Measurements from ENCODE around the gene SLC46A2.

The SLC46A2 gene

DNA sequence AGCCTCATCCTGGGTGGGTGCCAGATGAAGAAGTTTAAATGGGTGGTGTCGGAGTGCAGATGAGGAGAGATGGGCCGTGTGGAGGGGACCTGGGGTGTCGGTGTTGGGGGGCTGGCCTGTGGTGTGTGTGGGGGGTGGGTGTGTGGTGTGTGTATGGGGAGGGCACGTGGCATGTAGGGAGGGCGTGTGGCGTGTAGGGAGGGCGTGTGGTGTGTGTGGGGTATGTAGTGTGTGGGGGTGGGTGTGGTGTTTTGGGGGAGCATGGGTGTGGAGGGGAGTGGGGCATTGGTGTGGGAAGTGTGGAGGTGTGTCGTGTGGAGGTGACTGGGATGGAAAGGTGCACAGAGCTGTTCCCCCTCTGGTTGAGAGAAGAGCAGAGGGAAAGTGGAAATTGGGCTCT, 34.5 kb downstream of the SLC46A2 start:
- DNase-seq: no peak

DNA sequence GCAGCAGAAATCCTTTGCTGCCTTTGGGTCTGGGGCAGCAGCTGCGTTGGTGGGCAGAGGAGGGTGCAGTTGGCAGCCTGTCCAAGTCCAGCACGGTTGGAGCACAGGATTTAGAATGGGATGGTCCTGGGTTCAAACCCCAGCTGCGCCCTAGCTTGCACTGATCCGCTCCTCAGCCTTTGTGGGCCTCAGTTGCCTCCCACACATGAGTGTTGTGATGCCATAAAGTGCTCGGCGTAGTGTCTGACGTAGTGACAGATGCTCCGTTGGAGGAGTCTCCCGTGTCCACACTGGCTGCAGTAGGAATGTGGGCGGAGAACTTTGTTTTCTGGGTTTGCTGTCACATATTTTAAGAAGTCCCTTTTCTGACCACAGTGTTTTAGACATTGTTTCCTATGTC, 36.0 kb downstream of the SLC46A2 start:
- no peak for DNase-seq

DNA sequence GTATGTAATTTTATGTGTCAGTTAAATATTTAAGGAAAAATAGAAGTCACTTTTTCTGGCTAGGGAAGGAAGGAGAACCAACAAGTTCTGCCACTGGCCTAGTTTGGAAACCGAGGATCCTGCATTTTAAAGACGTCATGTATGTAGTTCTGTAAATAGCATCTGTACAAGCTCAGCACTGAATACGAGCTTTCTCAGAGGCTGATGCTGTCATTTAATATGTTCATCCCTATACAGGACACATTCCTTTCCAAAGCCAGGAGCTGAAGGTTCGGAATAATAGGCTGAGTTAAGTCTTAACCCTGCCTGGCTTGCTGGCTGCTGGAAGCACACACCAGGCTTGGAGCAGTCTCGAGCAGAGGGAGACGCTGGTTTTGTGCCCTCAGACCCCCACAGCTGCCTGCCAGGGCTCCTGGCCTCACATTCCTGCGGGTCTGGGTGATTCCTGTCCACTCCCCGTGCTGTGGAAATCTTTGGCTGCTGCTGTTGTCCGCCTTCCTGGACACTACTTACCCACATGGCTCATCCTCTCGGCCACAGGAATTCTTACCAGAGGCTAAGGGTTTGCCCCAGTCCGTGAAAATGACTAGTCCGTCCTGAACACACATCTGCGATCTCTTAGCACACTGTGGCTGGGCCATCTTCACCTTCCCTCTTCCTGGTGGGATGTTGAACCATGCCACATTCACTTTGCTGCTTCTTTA, 36.6 kb downstream of the SLC46A2 start:
- DNase-seq: no peak

DNA sequence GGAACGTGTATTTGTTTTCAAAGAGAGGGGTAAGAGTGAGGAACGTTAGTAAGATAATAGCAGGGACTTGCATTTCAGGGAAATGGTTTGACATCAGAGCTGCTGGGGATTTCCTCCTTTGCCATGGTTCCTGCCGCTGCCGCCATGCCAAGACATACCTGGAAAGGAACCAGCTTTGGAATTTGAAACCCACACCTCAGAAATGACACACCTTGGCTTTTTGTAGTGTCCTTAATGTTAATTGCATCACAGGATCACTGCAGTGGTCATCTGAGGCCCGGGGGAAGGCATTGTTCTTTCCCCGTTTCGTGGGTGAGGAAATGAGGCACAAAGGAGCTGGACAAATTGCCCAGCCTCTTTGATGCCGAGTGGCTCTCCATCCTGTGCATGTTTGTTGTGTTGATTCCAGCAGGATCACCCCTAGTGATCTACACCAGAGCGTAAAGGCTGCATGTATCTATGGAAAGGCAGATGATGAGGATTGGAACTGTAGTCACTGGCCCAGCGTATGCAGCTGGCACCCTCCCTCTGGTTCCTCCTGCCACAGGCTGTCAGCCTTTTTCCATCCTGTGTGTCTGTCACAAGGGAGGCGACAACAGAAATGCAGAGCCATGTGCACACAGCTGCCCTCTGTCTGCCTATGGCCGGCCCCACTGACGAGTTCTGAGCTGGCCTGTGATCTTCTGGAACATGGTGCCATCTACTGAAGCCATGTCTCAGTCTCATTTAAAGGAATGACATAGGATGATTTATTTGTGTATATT, 37.8 kb downstream of the SLC46A2 start:
- DNase-seq: no peak

DNA sequence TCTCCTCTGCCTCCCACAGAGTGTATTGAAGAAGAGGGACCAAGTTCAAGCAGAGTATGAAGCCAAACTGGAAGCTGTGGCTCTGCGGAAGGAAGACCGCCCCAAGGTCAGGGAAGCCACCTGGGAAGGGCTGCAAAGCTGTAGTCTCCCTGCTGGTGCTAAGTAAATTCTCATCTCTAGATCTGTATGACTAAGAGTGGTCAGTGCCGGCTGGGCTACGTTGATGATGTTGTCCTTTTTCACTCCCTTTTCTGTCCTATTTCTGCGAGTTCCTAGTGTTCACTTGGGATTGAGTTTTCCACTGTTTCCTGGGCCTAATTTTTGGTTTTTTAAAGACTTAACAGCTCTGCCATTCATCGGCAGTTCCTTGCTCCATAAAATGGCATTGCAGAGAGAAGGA, 39.8 kb downstream of the SLC46A2 start:
- DNase-seq: no peak

DNA sequence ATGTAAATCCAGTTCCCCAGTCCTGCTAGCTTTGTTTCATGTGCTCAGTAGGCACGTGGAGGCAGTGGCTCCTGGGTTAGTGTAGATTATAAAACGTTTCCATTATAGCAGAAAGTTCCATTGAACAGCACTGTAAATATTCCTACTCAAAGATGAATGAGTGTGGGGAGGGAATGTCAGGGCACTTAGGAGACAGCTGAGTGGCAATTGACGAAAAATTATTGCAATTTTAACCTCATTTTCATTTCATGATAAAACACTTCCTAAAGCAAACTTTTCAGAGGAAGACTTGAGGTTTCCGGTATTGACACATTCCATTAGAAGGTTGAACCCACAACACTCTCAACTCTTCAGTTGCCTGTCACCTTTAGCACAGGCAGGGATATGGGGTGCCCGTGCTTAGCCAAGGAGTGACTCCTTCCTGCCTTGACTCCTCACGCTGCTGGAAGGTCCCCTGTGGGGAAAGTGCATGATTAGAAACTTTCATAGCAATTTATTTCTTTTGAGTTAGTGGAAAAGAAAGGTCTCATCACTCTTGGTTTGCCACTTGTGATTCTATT, 41.2 kb downstream of the SLC46A2 start:
- DNase-seq: no peak

DNA sequence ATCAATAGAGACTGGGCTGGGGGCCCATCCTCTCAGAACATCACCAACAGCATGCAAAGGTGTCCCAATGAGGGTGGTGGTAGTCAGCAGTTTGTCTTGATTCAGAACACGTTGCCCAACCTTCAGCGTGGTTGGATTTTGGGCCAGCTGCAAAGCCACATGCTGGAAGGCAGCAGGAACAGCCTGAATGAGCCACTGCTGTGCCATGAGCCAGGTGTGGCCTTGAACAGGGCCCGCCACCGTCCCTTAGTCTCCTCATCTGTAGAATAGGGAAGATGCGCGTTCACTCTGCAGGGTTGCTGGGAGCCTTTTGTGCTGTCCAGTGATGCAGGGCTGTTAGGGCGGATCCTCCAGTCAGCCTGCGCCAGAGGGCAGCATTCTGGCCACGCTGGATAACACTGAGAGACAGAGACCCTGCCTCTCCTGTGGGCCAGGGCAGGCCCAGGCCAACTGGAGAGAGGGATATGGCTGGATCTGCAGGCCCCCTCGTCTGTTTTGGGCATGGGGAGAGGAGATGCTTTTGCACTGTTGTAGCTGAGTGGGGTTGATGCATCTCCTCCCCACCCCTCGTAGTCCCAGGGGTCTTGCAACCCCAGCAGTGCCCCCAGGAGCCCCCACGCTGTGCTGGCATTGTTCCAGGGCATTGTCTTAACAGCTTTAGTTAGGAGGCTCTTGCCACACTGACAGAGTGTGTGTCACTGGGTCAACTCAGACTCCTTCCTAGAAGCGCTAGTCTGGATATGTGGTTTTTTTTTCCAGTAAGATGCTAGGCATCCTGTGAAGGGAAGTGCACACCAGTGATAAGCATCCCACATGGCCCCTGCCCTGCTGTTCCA, 42.1 kb downstream of the SLC46A2 start:
- no peak for DNase-seq

DNA sequence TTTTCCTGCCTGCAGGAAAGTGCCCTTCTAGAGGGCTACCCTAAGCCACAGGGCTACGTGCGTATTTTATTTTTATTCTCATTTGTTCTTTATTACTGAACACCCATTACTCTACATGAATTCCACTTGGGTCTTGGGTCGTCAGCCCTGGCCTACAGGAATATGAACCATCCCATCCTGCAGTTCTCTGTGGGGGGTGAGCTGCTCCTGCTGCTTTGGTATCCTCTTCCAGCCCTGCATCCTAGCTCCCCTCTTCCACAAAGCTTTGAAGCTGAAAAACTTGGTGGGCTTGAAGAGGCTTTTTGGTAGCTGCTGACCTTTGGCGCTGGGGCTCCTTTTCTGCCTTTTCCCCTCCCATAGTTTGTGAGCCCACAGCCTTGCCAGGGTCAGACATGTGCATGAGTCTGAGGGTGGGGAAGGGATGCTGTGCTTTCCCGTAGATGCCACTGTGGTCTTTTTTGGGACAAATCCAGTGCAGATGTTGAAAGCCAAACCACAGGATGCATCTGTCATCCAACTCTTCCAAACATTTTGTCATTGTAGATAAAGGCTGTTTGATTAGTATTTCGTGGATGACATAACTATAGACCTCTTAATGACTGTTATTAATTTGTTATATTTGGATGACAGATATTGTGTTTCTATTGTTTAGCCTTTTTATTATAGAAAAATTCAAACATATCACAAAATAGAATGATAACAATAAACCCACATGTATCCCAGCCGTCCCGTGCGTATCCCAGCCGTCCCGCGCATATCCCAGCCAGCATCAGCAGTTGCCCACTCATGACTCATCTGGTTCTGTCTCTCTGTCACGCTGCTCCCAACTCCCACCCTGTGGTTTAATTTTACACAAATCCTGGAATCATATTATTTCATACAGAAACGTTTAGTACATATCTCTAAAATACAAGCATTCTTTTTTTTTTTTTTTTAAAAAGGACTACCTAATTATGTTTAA, 43.9 kb downstream of the SLC46A2 start:
- no peak for DNase-seq

DNA sequence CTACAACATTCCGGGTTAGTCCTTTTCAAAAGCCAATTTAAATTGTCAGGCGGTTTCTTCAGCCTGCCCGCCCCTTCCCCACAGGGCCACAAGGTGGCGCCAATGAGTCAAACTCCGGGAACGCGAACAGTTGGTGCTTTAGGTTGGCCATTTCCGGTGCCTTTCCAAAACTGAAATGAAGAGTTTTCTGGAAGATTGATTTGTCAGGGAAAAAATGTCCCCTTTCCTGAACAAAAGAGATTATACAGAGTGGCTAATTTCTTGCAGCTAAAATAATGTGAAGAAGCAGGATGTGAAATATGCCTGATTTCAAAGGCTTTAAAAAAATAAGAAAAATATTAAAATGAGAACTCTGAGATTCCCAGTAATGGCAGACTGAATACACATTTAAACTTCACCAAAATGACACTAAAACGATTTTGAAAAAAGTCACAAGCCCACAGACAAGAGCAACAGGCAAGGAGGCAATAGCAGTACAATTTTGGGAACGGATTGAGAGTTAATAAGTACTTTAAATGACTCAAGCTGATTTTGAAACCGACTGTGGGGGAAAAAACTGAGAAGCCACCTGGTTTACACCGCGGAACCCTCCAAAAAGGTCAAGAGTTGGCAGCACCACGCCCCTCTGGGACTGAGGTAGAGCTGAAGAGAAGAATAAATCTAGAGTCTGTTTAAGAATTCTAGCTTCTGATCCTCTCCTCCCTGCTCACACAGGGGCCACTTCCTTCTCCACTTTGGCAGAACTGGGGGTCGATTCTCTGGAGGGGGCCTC, 45.7 kb downstream of the SLC46A2 start:
- DNase-seq: no peak

DNA sequence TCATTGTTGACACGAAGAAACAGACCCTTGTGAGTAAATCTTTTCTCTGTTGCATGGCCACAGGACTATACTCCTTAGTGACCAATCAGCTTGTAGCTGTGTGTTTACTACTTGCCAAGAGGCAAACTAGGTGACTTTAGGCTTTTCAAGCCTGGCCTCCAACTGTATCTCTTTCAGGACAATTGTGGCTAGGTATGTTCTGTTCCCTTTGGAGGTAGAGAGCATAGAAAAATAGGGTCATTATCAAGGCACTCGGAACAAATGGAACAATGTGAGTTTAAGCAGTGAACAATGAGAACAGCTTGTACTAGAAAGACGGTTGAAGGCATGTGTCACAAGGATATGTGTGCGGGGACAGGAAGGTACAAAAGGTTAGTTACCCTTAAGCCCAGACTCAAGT, 48.1 kb downstream of the SLC46A2 start:
- no peak for DNase-seq

DNA sequence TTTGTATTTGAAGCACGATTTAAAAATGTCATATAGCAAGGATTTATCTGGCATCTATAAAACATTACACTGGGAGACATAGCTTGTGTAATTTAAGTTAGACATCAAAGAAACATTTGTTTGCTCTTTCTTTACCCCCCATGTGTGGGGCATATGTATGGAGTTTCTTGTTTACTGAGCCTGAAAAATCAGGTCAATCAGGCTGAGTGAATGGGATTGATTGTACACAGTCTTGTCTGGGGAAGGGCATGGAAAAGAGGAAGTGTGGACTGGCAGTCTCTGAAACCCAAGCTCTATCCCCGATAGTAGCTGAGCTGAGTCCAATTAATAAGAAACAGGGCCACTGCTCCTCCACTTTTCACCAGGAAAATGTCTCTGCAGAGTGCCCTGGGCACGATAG, 49.4 kb downstream of the SLC46A2 start:
- DNase-seq: no peak

DNA sequence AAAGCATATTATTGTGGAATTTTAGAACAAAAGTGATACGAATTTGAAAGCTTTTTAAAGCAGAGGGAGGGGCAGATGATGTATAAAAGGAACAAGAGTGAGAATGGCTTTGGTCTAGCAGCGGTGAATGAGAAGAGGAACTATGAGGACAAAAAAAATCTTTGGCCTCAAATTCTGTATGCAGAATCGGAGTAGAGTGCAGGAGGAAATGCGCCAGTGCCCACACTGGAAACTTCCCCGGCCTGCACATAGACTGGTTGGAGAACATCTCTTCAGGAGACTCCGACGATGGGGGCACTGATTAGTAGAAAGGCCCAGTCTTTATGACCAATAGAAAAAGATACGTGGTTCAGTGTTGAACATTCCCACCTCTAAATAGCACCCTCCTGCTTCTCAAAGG, 51.3 kb downstream of the SLC46A2 start:
- DNase-seq: no peak

DNA sequence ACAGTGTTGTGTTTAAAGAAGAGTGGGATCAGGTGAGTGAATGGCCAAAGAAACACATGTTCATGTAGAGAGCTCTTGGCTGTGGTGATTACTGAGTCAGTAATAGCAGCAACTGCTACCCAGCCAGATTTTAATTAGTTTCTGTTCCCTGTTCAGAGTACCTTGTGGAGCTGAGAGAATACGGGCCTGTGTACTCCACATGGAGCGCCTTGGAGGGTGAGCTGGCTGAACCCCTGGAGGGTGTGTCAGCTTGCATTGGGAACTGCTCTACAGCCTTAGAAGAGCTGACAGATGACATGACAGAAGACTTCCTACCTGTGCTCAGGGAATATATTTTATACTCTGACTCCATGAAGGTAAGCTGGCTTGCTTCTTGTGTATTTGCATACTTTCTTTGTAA, 52.3 kb downstream of the SLC46A2 start:
- no peak for DNase-seq

DNA sequence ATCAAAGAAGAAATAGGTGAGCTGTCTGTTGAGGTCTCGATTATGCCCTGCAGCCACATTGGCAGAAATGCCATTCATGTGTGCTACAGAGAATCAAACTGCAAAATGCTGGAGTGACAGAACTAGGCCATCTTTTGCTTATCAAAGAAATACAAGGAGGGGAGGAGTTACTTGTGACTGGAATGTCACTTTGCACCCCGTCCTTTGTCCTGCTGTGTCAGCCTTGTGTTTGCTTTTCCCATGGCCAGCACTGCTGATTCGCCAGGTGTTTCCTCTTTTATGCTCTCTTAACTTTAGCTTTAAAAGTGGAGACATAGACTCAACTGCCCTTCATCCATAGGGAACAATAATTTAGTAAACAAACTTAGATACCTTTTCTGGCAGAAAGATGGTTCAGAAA, 54.3 kb downstream of the SLC46A2 start:
- DNase-seq: peak; percentile 16

DNA sequence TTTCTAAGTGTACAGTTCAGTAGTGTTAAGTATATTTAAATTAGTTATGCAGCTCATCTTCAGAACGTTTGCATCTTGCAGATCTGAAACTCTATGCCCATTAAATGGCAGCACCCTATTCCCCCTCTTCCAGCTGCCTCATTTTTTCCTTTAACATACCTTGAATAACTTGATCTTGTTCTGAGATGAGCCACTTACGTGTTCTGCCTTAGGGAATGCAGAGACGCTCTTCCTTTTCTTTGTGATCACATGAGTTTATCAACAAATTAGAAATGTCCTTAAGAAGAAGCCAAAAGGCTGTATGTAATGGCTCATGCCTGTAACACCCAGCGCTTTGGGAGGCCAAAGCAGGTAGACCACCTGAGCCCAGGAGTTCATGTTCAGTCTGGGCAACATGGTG, 57.6 kb downstream of the SLC46A2 start:
- DNase-seq: no peak

DNA sequence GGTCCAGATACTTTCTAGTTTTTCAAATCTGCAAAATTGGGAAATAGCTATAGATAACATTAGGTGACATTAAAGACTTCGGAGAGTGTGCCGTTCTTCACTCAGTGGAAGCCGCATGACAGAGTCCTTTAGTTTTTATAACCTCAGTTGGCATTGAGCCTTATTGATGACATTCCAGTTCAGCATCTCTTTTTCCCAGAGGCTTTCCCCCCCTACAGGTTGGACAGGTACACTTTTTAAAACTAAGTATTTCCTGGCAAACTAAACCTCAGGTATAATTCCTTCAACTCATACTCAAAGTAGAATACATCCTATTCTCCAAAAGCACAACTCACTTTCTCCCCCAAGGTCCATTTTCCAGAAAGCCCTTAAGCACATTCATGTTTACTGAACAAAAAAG, 58.7 kb downstream of the SLC46A2 start:
- DNase-seq: no peak

DNA sequence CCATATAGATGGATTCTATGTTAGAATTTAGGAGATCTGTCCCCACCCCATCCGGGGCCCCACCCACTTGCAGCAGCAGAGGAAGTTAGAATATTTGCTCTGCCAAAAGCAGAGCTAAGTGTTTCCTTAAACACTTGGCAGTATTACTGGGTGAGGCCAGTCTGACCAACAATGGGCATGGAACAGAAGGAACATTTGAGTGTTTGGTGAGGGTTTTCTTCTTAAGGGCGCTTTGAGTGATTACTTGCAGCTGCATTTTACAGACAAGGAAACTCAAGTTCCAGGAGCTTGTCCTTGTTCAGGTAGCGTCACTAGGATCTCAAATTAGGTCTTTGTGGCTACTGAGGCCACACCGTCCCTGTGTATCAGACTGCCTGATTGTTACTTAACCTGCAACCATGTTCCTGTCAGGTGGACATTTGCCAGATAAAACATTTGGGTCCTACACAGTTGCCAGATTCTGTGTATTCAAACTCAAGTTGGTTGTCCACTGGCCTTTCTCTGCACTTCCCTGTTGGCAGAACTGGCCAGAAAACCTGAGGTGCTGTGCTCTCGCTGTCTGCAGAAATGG, 59.3 kb downstream of the SLC46A2 start:
- DNase-seq: peak; percentile 86
